ENCODE measurements around the gene CYP3A7. TPM values are rescaled to one million over a fixed set of nuclear protein-coding genes. Genes with fewer than 3 reads are reported as not detected.

CYP3A7 gene
- polyA plus RNA-seq, 1 of the 3 experiments (the other 2 are of a cell fraction) = not detected

GRCh38 chr7:99780588-99780987 lies 45.6 kb upstream of the CYP3A7 start:
- Histone ChIP-seq H3K79me2 (ENCODE audit: insufficient read depth) (no peaks in the 10 kb centered on the region), H3K27ac (ENCODE audit: low read depth in 2 of 2, low read length in 1 of 2) (no peak overlapping the region), H3K27me3 (ENCODE audit: insufficient read depth) (peaks cover 4% of the 10 kb centered on the region), H3K4me2 (no peak overlapping the region), H3K9me3 (no peaks in the 10 kb centered on the region), H3K4me1 (ENCODE audit: control insufficient read depth in 1 of 2, insufficient read depth in 2 of 2, low read depth in 1 of 2, low read length in 1 of 2) (no peaks in the 10 kb centered on the region), H4K20me1 (ENCODE audit: insufficient read depth) (no peaks in the 10 kb centered on the region), H3F3A (replicated peaks; ENCODE audit: insufficient read depth) (no peaks in the 10 kb centered on the region), H2AFZ (ENCODE audit: low read depth) (no peak overlapping the region), H3K9me2 (no peaks in the 10 kb centered on the region), H3K9ac (no peak overlapping the region), H3K4me3 (ENCODE audit: low read depth in 2 of 2, low read length in 1 of 2) (no peak overlapping the region), H3K36me3 (replicated peaks in 1 of 2; ENCODE audit: control insufficient read depth in 1 of 2, insufficient read depth in 2 of 2, low read length in 1 of 2) (no peaks in the 10 kb centered on the region)
- TF ChIP-seq FOXJ3 (CRISPR knock-in tag; IDR thresholded peaks at IDR 0.05) (no peak), MXI1 (IDR thresholded peaks at IDR 0.05; ENCODE audit: low read depth, low read length) (no peak), MAX (IDR thresholded peaks at IDR 0.05; ENCODE audit: low read depth) (no peak), NRF1 (IDR thresholded peaks at IDR 0.05; ENCODE audit: low read depth, low read length) (no peak)
- CTCF ChIA-PET = no interaction called here
- POLR2A ChIA-PET = no interaction called here
- no peak for DNase-seq
- 19% methylated on average over 1 of the region's 1 CpG for WGBS (ENCODE audit: low lambda C conversion rate)

GRCh38 chr7:99779949-99780348 lies 45.0 kb upstream of the CYP3A7 start:
- no peaks in the 10 kb centered on the region for H3K9me2 ChIP-seq
- no peaks in the 10 kb centered on the region for H3F3A ChIP-seq (replicated peaks; ENCODE audit: insufficient read depth)
- H3K4me1 ChIP-seq (ENCODE audit: control insufficient read depth in 1 of 2, insufficient read depth in 2 of 2, low read depth in 1 of 2, low read length in 1 of 2) = no peaks in the 10 kb centered on the region
- H2AFZ ChIP-seq (ENCODE audit: low read depth) = no peak overlapping the region
- ChIA-PET POLR2A (no interaction called here), CTCF (interaction anchor here (1.4 kb wide), 1 partner anchor 9 kb away, joined by 3 read pairs; no protein-coding TSS in a partner anchor)
- TF ChIP-seq MEF2A (IDR thresholded peaks at IDR 0.05; ENCODE audit: borderline replicate concordance, low read depth) (no peak), EZH2phosphoT487 (IDR thresholded peaks at IDR 0.05; ENCODE audit: borderline replicate concordance, low read depth) (no peak), GATA2 (CRISPR knock-in tag; IDR thresholded peaks at IDR 0.05) (no peak)
- no peaks in the 10 kb centered on the region for H3K79me2 ChIP-seq (ENCODE audit: insufficient read depth)
- H3K4me3 ChIP-seq (ENCODE audit: low read depth in 2 of 2, low read length in 1 of 2) = no peak overlapping the region
- 4% methylated on average over 3 of the region's 3 CpGs for WGBS (ENCODE audit: low lambda C conversion rate)
- no peak overlapping the region for H3K9ac ChIP-seq
- H3K36me3 ChIP-seq (replicated peaks in 1 of 2; ENCODE audit: control insufficient read depth in 1 of 2, insufficient read depth in 2 of 2, low read length in 1 of 2) = no peaks in the 10 kb centered on the region
- H3K27me3 ChIP-seq (ENCODE audit: insufficient read depth) = no peaks in the 10 kb centered on the region; the same call in none of the 2 replicates
- no peak overlapping the region for H3K4me2 ChIP-seq
- DNase-seq = no peak
- H3K9me3 ChIP-seq = no peaks in the 10 kb centered on the region
- H3K27ac ChIP-seq (ENCODE audit: low read depth in 2 of 2, low read length in 1 of 2) = no peak overlapping the region
- H4K20me1 ChIP-seq (ENCODE audit: insufficient read depth) = no peaks in the 10 kb centered on the region

GRCh38 chr7:99778880-99779279 lies 43.9 kb upstream of the CYP3A7 start:
- Histone ChIP-seq H3K27me3 (ENCODE audit: insufficient read depth) (no peaks in the 10 kb centered on the region; the same call in none of the 2 replicates), H3F3A (replicated peaks; ENCODE audit: insufficient read depth) (no peaks in the 10 kb centered on the region), H3K9me3 (no peaks in the 10 kb centered on the region), H3K4me3 (ENCODE audit: low read depth in 2 of 2, low read length in 1 of 2) (no peak overlapping the region), H3K27ac (ENCODE audit: low read depth in 2 of 2, low read length in 1 of 2) (no peak overlapping the region), H2AFZ (ENCODE audit: low read depth) (no peak overlapping the region), H3K9ac (no peak overlapping the region), H3K4me2 (no peak overlapping the region), H3K79me2 (ENCODE audit: insufficient read depth) (no peaks in the 10 kb centered on the region), H3K9me2 (no peaks in the 10 kb centered on the region), H3K36me3 (replicated peaks in 1 of 2; ENCODE audit: control insufficient read depth in 1 of 2, insufficient read depth in 2 of 2, low read length in 1 of 2) (no peaks in the 10 kb centered on the region), H3K4me1 (ENCODE audit: control insufficient read depth in 1 of 2, insufficient read depth in 2 of 2, low read depth in 1 of 2, low read length in 1 of 2) (no peaks in the 10 kb centered on the region), H4K20me1 (ENCODE audit: insufficient read depth) (no peaks in the 10 kb centered on the region)
- CTCF ChIA-PET = interaction anchor here (0.7 to 1.4 kb wide), 2 partner anchors 10 to 99 kb away, joined by 3 read pairs; no protein-coding TSS in a partner anchor
- 1% methylated on average over 5 of the region's 5 CpGs for WGBS (ENCODE audit: low lambda C conversion rate)
- POLR2A ChIA-PET = no interaction called here
- DNase-seq = no peak
- TF ChIP-seq RCOR1 (IDR thresholded peaks at IDR 0.05; ENCODE audit: low read length) (no peak), EP300 (IDR thresholded peaks at IDR 0.05; ENCODE audit: borderline replicate concordance in 1 of 2, low read depth in 1 of 2, low read length in 1 of 2) (no peak), RFX5 (IDR thresholded peaks at IDR 0.05; ENCODE audit: low read length) (no peak), MAX (IDR thresholded peaks at IDR 0.05; ENCODE audit: low read depth) (no peak), GATA2 (CRISPR knock-in tag; IDR thresholded peaks at IDR 0.05) (no peak), USF1 (IDR thresholded peaks at IDR 0.05; ENCODE audit: borderline replicate concordance, low read depth) (no peak), IRF3 (IDR thresholded peaks at IDR 0.05; ENCODE audit: low read depth, low read length) (no peak), NRF1 (IDR thresholded peaks at IDR 0.05; ENCODE audit: low read depth, low read length) (no peak), EZH2phosphoT487 (IDR thresholded peaks at IDR 0.05; ENCODE audit: borderline replicate concordance, low read depth) (no peak), GABPA (IDR thresholded peaks at IDR 0.05; ENCODE audit: low read depth) (no peak), FOSL2 (IDR thresholded peaks at IDR 0.05; ENCODE audit: borderline replicate concordance, low read depth) (no peak), CTCF (IDR thresholded peaks at IDR 0.05) (no peak), NFIC (IDR thresholded peaks at IDR 0.05; ENCODE audit: borderline replicate concordance) (no peak), TCF12 (IDR thresholded peaks at IDR 0.05) (no peak), JUND (IDR thresholded peaks at IDR 0.05) (no peak), POLR2AphosphoS5 (IDR thresholded peaks at IDR 0.05; ENCODE audit: low read depth, low read length) (no peak), FOXJ3 (CRISPR knock-in tag; IDR thresholded peaks at IDR 0.05) (no peak), MXI1 (IDR thresholded peaks at IDR 0.05; ENCODE audit: low read depth, low read length) (no peak)

Measured in SK-N-SH (cell line).